Heart left ventricle (tissue), 13 donors: ENCODE measurements around the gene PIN4.

ENCODE experiments used
- POLR2A ChIP-seq, 2 donors: fragments of 450-650 bp; IDR thresholded peaks; one replicate each; pipeline ENCODE4 v1.6.1; 2017; ENCODE audit warnings: antibody characterized with exemption in 2 of 2, mild to moderate bottlenecking in 2 of 2, moderate library complexity in 2 of 2
- TF ChIP-seq, protein P1 (sequence below), 12 donors: fragments of 200-600 bp; sonication (generic) in 4 of 12; IDR thresholded peaks; one replicate each; pipeline versions ENCODE4 v1.5.0 to v1.8.0; 2018 to 2022; ENCODE audit warnings: antibody characterized with exemption in 12 of 12, mild to moderate bottlenecking in 5 of 12
- donor health status: ischemic (EF 13 %, LVEDD 7.1; RV severe dilation, severe dysfunction).
- donor health status: DM: no; HTN: yes; CAD: no.
- donor health status: DM: no; HTN: no; CAD: no.
- donor health status: ischemic (EF 25% LVEDD 6.9; RV normal size, moderate dysfunction).
- donor health status: ischemic (EF 25% LVEDD 5.7; RV mildly dilated, moderate dysfunction).
- donor health status: ischemic (EF 35%, LVEDD 5.7; RV mildly dilated, moderate dysfunction).
- donor health status: nonischemic (EF 11% LVEDD 7.7; RV severe dilation, severe dysfunction).
- donor health status: DM: yes; HTN: yes; CAD: no.
- donor health status: PGD.
- donor health status: ischemic (EF 29% LVEDD 5.4; RV normal size, mild dysfunction).
- donor health status: nonischemic (EF 23%, LVEDD 6.1; RV moderate dilation, normal function).

DNA sequence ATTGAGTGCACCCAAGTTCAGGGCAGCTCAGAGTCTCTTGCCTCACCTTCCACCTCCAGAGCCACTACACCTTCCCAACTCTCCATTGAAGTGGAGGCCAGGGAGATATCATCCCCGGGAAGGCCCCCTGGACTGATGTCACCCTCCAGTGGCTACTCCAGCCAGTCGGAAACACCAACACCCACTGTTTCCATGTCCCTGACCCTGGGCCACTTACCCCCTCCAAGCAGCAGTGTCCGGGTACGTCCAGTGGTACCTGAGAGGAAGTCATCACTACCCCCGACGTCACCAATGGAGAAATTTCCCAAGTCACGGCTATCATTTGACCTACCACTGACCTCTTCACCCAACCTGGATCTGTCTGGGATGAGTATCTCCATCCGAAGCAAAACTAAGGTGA is 42.0 kb upstream of the PIN4 start:
- TF ChIP-seq, protein P1, sequence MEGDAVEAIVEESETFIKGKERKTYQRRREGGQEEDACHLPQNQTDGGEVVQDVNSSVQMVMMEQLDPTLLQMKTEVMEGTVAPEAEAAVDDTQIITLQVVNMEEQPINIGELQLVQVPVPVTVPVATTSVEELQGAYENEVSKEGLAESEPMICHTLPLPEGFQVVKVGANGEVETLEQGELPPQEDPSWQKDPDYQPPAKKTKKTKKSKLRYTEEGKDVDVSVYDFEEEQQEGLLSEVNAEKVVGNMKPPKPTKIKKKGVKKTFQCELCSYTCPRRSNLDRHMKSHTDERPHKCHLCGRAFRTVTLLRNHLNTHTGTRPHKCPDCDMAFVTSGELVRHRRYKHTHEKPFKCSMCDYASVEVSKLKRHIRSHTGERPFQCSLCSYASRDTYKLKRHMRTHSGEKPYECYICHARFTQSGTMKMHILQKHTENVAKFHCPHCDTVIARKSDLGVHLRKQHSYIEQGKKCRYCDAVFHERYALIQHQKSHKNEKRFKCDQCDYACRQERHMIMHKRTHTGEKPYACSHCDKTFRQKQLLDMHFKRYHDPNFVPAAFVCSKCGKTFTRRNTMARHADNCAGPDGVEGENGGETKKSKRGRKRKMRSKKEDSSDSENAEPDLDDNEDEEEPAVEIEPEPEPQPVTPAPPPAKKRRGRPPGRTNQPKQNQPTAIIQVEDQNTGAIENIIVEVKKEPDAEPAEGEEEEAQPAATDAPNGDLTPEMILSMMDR (IDR thresholded peaks at IDR 0.05): no peak
- no peak for TF ChIP-seq POLR2A (IDR thresholded peaks at IDR 0.05)
